ENCODE results near the gene CCL26.

CCL26 gene

GRCh38 chr7:75772081-75773077, at the start of gene CCL26:
Gene CCL26, minus strand, starts transcription at chr7:75772211. Its CDS starts 35 bp downstream, at chr7:75772176.
- DNase-seq (ENCODE audit: low read depth, low spot score) = no peak

GRCh38 chr7:75820688-75821087, 48.7 kb upstream of the CCL26 start:
- no peak for DNase-seq (ENCODE audit: low read depth, low spot score)

GRCh38 chr7:75819711-75820110, 47.7 kb upstream of the CCL26 start:
- DNase-seq (ENCODE audit: low read depth, low spot score) = no peak

GRCh38 chr7:75818472-75818871, 46.5 kb upstream of the CCL26 start:
- DNase-seq (ENCODE audit: low read depth, low spot score) = no peak

- no peak for DNase-seq (ENCODE audit: low read depth, low spot score)
Observed at GRCh38 chr7:75817116-75817515, 45.1 kb upstream of the CCL26 start.

- no peak for DNase-seq (ENCODE audit: low read depth, low spot score)
Observed at GRCh38 chr7:75815418-75816064, 43.5 kb upstream of the CCL26 start.

- no peak for DNase-seq (ENCODE audit: low read depth, low spot score)
Observed at GRCh38 chr7:75814407-75814947, 42.5 kb upstream of the CCL26 start.

- DNase-seq (ENCODE audit: low read depth, low spot score) = no peak
Observed at GRCh38 chr7:75813781-75814236, 41.8 kb upstream of the CCL26 start, which contains the start of gene CCL24. Gene CCL24, minus strand, starts transcription at chr7:75813806. Its CDS starts 91 bp downstream, at chr7:75813715.

- DNase-seq (ENCODE audit: low read depth, low spot score) = no peak
Observed at GRCh38 chr7:75813084-75813483, 41.1 kb upstream of the CCL26 start.

- DNase-seq (ENCODE audit: low read depth, low spot score) = no peak
Observed at GRCh38 chr7:75811894-75812678, 40.1 kb upstream of the CCL26 start.

GRCh38 chr7:75809396-75809795, 37.4 kb upstream of the CCL26 start:
- DNase-seq (ENCODE audit: low read depth, low spot score) = no peak

GRCh38 chr7:75808106-75808505, 36.1 kb upstream of the CCL26 start:
- no peak for DNase-seq (ENCODE audit: low read depth, low spot score)

- DNase-seq (ENCODE audit: low read depth, low spot score) = no peak
Observed at GRCh38 chr7:75807452-75807851, 35.4 kb upstream of the CCL26 start.

- no peak for DNase-seq (ENCODE audit: low read depth, low spot score)
Observed at GRCh38 chr7:75806560-75807307, 34.7 kb upstream of the CCL26 start.

- DNase-seq (ENCODE audit: low read depth, low spot score) = no peak
Observed at GRCh38 chr7:75804705-75805104, 32.7 kb upstream of the CCL26 start.

- no peak for DNase-seq (ENCODE audit: low read depth, low spot score)
Observed at GRCh38 chr7:75804004-75804403, 32.0 kb upstream of the CCL26 start.

- no peak for DNase-seq (ENCODE audit: low read depth, low spot score)
Observed at GRCh38 chr7:75802552-75802821, 30.5 kb upstream of the CCL26 start.

- no peak for DNase-seq (ENCODE audit: low read depth, low spot score)
Observed at GRCh38 chr7:75798770-75799169, 26.8 kb upstream of the CCL26 start.

- no peak for DNase-seq (ENCODE audit: low read depth, low spot score)
Observed at GRCh38 chr7:75796420-75796819, 24.4 kb upstream of the CCL26 start.

GRCh38 chr7:75795831-75796285, 23.8 kb upstream of the CCL26 start:
- no peak for DNase-seq (ENCODE audit: low read depth, low spot score)

GRCh38 chr7:75793676-75794075, 21.7 kb upstream of the CCL26 start:
- DNase-seq (ENCODE audit: low read depth, low spot score) = no peak

Data from activated naive CD8-positive, alpha-beta T cell treated with anti-CD3 and anti-CD28 coated beads, Interleukin-2, amount 50 U/mL, for 16 hours (primary cell).